GM21360 (cell line): ENCODE data around the gene YWHAQ.
"Not testable (repeated sequence)": the region's sequence is repeated elsewhere in the genome, so short reads cannot be mapped to it uniquely, and the experiment has no call there.

Experiments
- ATAC-seq: cut with Tn5 transposase; IDR thresholded peaks from one replicate; pipeline ENCODE4 v1.9.1; 2021; ENCODE audit warnings: mild to moderate bottlenecking, moderate library complexity; ENCODE audit not compliant: unreplicated experiment

YWHAQ gene

GRCh38 chr2:9631878-9632700 is 1.3 kb upstream of the YWHAQ start:
- no peak for ATAC-seq

- no peak for ATAC-seq
Observed at GRCh38 chr2:9631553-9631819, 689 bp upstream of the YWHAQ start.

GRCh38 chr2:9630117-9630735 is 571 bp downstream of the YWHAQ start:
- peak; percentile 34 for ATAC-seq

GRCh38 chr2:9629222-9630116 is 1.3 kb downstream of the YWHAQ start:
- no peak for ATAC-seq

- ATAC-seq: no peak
Observed at GRCh38 chr2:9627310-9627709, 3.5 kb downstream of the YWHAQ start.

GRCh38 chr2:9623151-9623550 is 7.6 kb downstream of the YWHAQ start:
- ATAC-seq: no peak

GRCh38 chr2:9621655-9622054 is 9.1 kb downstream of the YWHAQ start:
- ATAC-seq: not testable (repeated sequence)

GRCh38 chr2:9618410-9618809 is 12.4 kb downstream of the YWHAQ start:
- no peak for ATAC-seq

- ATAC-seq: no peak
Observed at GRCh38 chr2:9617749-9618148, 13.0 kb downstream of the YWHAQ start.

GRCh38 chr2:9617296-9617695 is 13.5 kb downstream of the YWHAQ start:
- ATAC-seq: no peak

- ATAC-seq: no peak
Observed at GRCh38 chr2:9614562-9614961, 16.2 kb downstream of the YWHAQ start.

GRCh38 chr2:9613291-9613690 is 17.5 kb downstream of the YWHAQ start:
- no peak for ATAC-seq

- not testable (repeated sequence) for ATAC-seq
Observed at GRCh38 chr2:9611549-9611912, 19.3 kb downstream of the YWHAQ start.

- no peak for ATAC-seq
Observed at GRCh38 chr2:9610781-9611548, 19.8 kb downstream of the YWHAQ start.

GRCh38 chr2:9608491-9608890 is 22.3 kb downstream of the YWHAQ start:
- not testable (repeated sequence) for ATAC-seq

GRCh38 chr2:9602412-9602811 is 28.4 kb downstream of the YWHAQ start:
- no peak for ATAC-seq

GRCh38 chr2:9601397-9601796 is 29.4 kb downstream of the YWHAQ start:
- no peak for ATAC-seq

- no peak for ATAC-seq
Observed at GRCh38 chr2:9599430-9599829, 31.4 kb downstream of the YWHAQ start.

GRCh38 chr2:9596621-9597311 is 34.0 kb downstream of the YWHAQ start:
- ATAC-seq: no peak

GRCh38 chr2:9595746-9596145 is 35.1 kb downstream of the YWHAQ start:
- no peak for ATAC-seq
